Kidney (tissue), 14 donors: Measurements from ENCODE around the gene TTC39B. TPM values are rescaled to one million over a fixed set of nuclear protein-coding genes. Genes with fewer than 3 reads are reported as not detected.

Experiments used
- DNase-seq, 5 donors: peaks; one replicate each; pipeline ENCODE4 v3.0.0-alpha.2; 2013 to 2020
- FAIRE-seq: peaks from 2 replicates; lab custom pipeline; 2012; peaks lifted over from hg19 to GRCh38; lab: Jason Lieb, UNC
- H3K27ac ChIP-seq, 2 donors: one replicate each; pipeline ENCODE4 v1.7.0; 2013; ENCODE audit warnings: low read depth in 2 of 2, low read length in 2 of 2, inconsistent platforms in 1 of 2
- H3K27me3 ChIP-seq: one replicate; pipeline ENCODE4 v1.7.1; 2013; ENCODE audit warnings: low read length, inconsistent platforms; ENCODE audit not compliant: control insufficient read depth, insufficient read depth
- H3K36me3 ChIP-seq, 3 donors: one replicate each; pipeline versions ENCODE4 v1.7.0 to v1.7.1; 2013; ENCODE audit warnings: low read length in 3 of 3, control low read depth in 1 of 3, inconsistent platforms in 1 of 3; ENCODE audit not compliant: insufficient read depth in 3 of 3, control insufficient read depth in 2 of 3
- H3K4me1 ChIP-seq, 3 donors: one replicate each; pipeline versions ENCODE4 v1.7.0 to v1.7.1; 2013; ENCODE audit warnings: low read length in 3 of 3, inconsistent platforms in 1 of 3, low read depth in 1 of 3; ENCODE audit not compliant: control insufficient read depth in 2 of 3, insufficient read depth in 2 of 3
- H3K4me3 ChIP-seq, 3 donors: one replicate each; pipeline versions ENCODE4 v1.7.0 to v1.8.1; 2013; ENCODE audit warnings: low read length in 3 of 3, control low read depth in 1 of 3, inconsistent platforms in 1 of 3
- H3K9ac ChIP-seq, 3 donors: one replicate each; pipeline versions ENCODE4 v1.7.0 to v1.7.1; 2013; ENCODE audit warnings: low read length in 3 of 3, control low read depth in 1 of 3, inconsistent platforms in 1 of 3
- H3K9me3 ChIP-seq, 3 donors: one replicate each; pipeline versions ENCODE4 v1.7.0 to v1.7.1; 2013; ENCODE audit warnings: low read length in 3 of 3, control low read depth in 1 of 3, inconsistent platforms in 1 of 3; ENCODE audit not compliant: control insufficient read depth in 2 of 3, insufficient read depth in 1 of 3
- intact Hi-C: fragments of 100-400 bp; cut with DNase I; formaldehyde crosslinking; loops from one replicate; pipeline ENCODE4 v1.11.1; 2022
- polyA plus RNA-seq: library from polyadenylated mRNA; stranded (reverse); fragments of 350-450 nt; fragmentation: Illumina TruSeq; extraction: RNeasy Lipid Tissue Mini Kit (QIAGEN cat#74804); gene quantifications from one replicate; pipeline ENCODE4 v1.2.3, GENCODE V29; 2014; ENCODE audit warnings: low read depth, low replicate concordance; ENCODE audit not compliant: insufficient read depth
- total RNA-seq: library from RNA; stranded (reverse); fragmentation: NEBNext Ultra II Directional; extraction: Animal tissue kit (Norgen Biotek cat#: 25700); gene quantifications from one replicate; pipeline ENCODE4 v1.2.1, GENCODE V29; 2021
- TF ChIP-seq, protein P1 (sequence below): IDR thresholded peaks from 3 replicates; pipeline ENCODE4 v1.5.1; 2012; ENCODE audit warnings: mild to moderate bottlenecking, moderate library complexity, borderline replicate concordance; ENCODE audit not compliant: insufficient read depth; ENCODE audit errors: extremely low read depth
- donor health status: control.
- donor health status: control.
- donor health status: control.
- donor health status: control.
- donor health status: control.
- donor health status: DM: yes; HTN: yes; CAD: no.
- donor health status: Normal renal cell carcinoma (clear cell type).

TTC39B gene
- total and polyA plus RNA-seq, 2 donors from 2014 or later = 4.9 to 22.0 TPM

DNA sequence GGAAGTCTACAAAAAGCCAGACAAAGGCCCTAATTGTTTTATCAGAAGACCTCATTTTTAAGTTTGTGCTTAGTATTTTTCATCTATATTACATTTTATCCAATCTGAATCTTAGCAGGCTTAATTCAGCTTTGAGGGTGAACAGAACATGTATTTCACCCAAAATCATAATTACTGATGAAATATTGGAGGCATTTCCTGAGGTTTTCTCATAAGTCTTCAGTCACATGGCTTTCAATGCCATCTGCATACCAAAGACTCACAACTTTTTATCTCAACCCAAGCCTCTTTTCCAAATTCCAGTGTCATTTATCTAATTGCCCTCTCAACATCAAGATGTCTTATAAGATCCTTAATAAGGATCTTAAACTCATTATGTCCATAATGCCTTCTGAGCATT, 150.8 kb downstream of the TTC39B start:
- DNase-seq = peak in 1 of 5 donors; percentile 28
- H3K36me3 ChIP-seq = no peaks in the 10 kb centered on the region
- intact Hi-C loops = no loop called here
- no peak for FAIRE-seq
- H3K9me3 ChIP-seq = no peaks in the 10 kb centered on the region
- no peak overlapping the region for H3K4me3 ChIP-seq
- H3K4me1 ChIP-seq = peaks cover 3 to 4% (median 4%) of the 10 kb centered on the region in 3 donors
- H3K27me3 ChIP-seq = no peaks in the 10 kb centered on the region
- peak overlapping the region in 1 of 2 donors; percentile 20 for H3K27ac ChIP-seq
- TF ChIP-seq, protein P1, sequence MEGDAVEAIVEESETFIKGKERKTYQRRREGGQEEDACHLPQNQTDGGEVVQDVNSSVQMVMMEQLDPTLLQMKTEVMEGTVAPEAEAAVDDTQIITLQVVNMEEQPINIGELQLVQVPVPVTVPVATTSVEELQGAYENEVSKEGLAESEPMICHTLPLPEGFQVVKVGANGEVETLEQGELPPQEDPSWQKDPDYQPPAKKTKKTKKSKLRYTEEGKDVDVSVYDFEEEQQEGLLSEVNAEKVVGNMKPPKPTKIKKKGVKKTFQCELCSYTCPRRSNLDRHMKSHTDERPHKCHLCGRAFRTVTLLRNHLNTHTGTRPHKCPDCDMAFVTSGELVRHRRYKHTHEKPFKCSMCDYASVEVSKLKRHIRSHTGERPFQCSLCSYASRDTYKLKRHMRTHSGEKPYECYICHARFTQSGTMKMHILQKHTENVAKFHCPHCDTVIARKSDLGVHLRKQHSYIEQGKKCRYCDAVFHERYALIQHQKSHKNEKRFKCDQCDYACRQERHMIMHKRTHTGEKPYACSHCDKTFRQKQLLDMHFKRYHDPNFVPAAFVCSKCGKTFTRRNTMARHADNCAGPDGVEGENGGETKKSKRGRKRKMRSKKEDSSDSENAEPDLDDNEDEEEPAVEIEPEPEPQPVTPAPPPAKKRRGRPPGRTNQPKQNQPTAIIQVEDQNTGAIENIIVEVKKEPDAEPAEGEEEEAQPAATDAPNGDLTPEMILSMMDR = no peak
- no peak overlapping the region for H3K9ac ChIP-seq

DNA sequence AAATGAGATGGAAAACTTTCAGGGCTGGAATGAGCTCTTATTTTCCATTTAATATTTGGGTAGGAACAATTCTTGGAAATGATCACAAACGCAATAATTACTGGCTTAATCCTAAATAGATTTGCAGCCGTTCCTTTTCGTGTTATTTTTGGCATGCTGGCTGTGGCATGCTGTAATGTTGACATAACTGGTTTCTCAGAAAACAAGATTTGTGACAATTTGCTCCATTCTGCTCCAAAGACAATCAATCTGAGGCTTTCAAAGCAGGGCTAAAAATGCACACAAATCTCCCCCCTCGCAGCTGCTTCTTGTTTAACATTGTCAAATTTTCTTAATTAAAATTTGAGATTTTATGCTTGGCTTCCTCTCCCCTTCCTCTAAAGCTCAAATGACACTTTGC, 151.2 kb downstream of the TTC39B start:
- Histone ChIP-seq H3K36me3 (no peaks in the 10 kb centered on the region), H3K27ac (no peak overlapping the region), H3K27me3 (no peaks in the 10 kb centered on the region), H3K4me3 (no peak overlapping the region), H3K9ac (no peak overlapping the region), H3K4me1 (peaks cover 3 to 4% (median 4%) of the 10 kb centered on the region in 3 donors), H3K9me3 (no peaks in the 10 kb centered on the region)
- TF ChIP-seq, protein P1 = no peak
- FAIRE-seq (no peak), DNase-seq (peak in 3 of 5 donors; percentile 44 to 93 (median 82))
- intact Hi-C loops = no loop called here

DNA sequence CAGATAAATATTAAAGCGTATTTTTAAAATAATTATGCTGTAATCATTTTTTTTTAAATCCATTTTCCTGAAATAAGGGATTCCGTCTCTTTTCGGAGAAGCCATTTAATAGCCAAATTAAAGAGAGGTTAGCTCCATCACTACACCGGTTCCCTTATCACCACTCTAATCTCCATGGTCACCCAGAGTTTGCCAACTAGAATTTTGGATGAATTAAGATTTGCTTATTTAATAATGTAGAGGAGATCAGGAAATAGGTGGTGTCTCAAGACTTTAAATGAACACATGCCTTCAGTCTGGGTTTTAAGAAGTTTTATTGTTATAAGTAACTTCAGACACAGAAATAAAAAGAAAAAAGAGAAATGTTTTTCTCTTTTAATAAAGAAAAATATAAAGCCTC, 151.7 kb downstream of the TTC39B start:
- Histone ChIP-seq H3K27me3 (no peaks in the 10 kb centered on the region), H3K4me1 (peaks cover 3 to 4% (median 4%) of the 10 kb centered on the region in 3 donors), H3K36me3 (no peaks in the 10 kb centered on the region), H3K9me3 (no peaks in the 10 kb centered on the region), H3K27ac (peak overlapping the region; percentile 4 to 59), H3K9ac (no peak overlapping the region), H3K4me3 (no peak overlapping the region)
- TF ChIP-seq, protein P1 = no peak
- DNase-seq (no peak), FAIRE-seq (no peak)
- intact Hi-C loops = no loop called here

- H3K4me1 ChIP-seq = peaks cover 3 to 4% (median 4%) of the 10 kb centered on the region in 3 donors
- H3K9me3 ChIP-seq = no peaks in the 10 kb centered on the region
- H3K27ac ChIP-seq = peak overlapping the region in 1 of 2 donors; percentile 71
- H3K9ac ChIP-seq = no peak overlapping the region
- DNase-seq (no peak), FAIRE-seq (no peak)
- H3K36me3 ChIP-seq = no peaks in the 10 kb centered on the region
- intact Hi-C loops = no loop called here
- TF ChIP-seq, protein P1 = no peak
- H3K27me3 ChIP-seq = no peaks in the 10 kb centered on the region
- no peak overlapping the region for H3K4me3 ChIP-seq
Measured at GRCh38 chr9:15154677-15155076, 152.3 kb downstream of the TTC39B start.
